HG03060 (cell line): ENCODE measurements around the gene SHANK1.

Source experiments
- ATAC-seq: cut with Tn5 transposase; IDR thresholded peaks from one replicate; pipeline ENCODE4 v1.9.1; 2021; ENCODE audit warnings: low read depth, moderate number of reproducible peaks; ENCODE audit not compliant: unreplicated experiment

The SHANK1 gene

DNA sequence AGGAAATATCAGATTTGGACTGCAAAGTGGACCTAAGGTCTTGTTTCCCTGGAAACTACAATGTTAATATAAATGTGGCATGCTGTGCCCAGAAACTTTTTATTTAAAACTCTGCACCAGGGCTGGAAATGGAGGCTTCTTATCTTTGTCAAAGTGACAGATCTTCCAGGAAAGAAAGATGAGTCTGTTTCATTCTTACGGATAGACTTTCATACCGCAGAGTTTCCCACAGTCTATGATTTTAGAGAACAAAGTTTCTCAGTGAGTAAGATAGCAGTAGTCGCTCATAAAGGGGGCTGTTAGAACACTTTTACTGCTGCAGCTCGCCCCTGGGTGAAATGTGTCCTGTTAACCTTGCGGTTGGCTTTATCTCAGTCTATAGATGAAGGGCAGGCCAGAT lies 10.3 kb upstream of the SHANK1 start:
- ATAC-seq = no peak

GRCh38 chr19:50728084-50728737 lies 8.6 kb upstream of the SHANK1 start:
- no peak for ATAC-seq

GRCh38 chr19:50725911-50726230 lies 6.3 kb upstream of the SHANK1 start:
- no peak for ATAC-seq

DNA sequence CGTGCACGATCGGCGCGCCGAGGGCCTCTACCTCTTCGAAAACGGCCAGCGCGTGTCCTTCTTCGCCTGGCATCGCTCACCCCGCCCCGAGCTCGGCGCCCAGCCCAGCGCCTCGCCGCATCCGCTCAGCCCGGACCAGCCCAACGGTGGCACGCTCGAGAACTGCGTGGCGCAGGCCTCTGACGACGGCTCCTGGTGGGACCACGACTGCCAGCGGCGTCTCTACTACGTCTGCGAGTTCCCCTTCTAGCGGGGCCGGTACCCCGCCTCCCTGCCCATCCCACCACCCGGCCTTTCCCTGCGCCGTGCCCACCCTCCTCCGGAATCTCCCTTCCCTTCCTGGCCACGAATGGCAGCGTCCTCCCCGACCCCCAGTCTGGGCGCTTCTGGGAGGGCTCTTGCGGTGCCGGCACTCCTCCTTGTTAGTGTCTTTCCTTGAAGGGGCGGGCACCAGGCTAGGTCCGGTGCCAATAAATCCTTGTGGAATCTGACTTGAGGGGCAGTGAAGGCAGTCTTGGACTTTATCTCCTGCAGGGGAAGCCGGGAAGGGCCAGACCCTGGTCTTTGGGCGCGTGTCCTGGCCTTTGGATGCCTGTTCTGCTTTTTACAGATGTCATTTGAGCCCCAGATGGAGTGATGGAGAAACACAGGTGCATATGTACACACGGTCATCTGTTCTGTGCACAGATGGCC lies 5.8 kb upstream of the SHANK1 start:
- no peak for ATAC-seq

DNA sequence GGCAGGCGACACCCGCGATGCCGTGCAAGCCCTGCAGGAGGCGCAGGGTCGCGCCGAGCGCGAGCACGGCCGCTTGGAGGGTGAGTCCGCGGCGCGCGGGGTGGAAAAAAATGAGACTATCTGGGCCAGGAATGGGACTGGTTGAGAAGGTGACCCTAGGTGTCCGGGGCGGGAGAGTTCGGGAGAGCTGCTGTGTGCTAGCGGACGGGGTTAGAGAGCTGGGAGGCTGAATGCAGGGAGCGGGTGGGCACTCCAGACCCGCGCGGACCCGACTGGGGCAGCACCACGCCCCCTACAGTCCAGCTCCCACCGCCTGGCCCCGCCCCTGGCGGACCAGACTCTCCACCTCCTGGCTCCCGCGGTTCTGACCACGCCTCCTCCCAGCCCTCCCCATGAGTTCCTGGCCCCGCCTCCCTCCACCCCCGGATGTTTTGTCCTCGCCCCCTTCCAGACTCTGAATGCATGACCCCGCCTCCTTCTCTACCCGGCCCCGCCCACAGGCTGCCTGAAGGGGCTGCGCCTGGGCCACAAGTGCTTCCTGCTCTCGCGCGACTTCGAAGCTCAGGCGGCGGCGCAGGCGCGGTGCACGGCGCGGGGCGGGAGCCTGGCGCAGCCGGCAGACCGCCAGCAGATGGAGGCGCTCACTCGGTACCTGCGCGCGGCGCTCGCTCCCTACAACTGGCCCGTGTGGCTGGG lies 5.1 kb upstream of the SHANK1 start:
- no peak for ATAC-seq

- ATAC-seq = no peak
Observed at GRCh38 chr19:50723735-50724521, 4.3 kb upstream of the SHANK1 start.

- no peak for ATAC-seq
Observed at GRCh38 chr19:50723069-50723468, 3.5 kb upstream of the SHANK1 start, which contains the start of gene CLEC11A. CLEC11A (plus strand) TSS chr19:50723364; CDS start chr19:50723526, 162 bp downstream.

- ATAC-seq = no peak
Observed at GRCh38 chr19:50722201-50723013, 2.8 kb upstream of the SHANK1 start.

DNA sequence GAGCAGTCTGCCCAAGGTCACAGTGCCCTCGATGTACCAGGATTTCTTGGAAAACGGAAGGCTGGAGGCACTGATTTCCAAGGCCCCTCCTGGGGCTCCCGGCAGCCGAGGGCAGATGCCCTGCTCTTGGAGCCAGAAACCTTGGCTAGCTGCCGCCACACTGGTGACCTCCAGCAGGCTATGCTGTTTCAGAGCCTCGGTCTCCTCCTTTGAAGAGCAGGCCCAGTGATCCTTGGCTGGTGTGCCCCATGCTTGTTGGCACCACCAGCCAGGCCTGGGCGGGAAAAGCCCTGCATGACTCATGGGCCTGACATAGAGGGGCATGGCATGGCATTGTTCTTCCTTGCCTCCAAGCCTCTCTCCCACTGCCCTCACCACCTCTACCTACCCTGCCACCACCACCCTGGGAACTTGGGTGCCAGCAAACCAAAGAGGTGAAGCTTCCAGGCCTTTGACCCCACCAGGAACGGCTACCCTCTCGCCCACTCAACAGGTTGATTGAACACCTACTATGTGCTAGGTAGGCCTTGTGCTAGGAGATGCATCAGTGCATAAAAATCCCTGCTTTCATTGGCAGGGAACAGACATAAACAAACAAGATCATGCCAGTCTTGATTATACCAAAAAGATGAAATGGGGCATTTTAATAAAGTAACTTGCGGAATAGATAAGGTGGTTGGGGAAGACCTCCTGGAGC lies 2.0 kb upstream of the SHANK1 start:
- no peak for ATAC-seq

DNA sequence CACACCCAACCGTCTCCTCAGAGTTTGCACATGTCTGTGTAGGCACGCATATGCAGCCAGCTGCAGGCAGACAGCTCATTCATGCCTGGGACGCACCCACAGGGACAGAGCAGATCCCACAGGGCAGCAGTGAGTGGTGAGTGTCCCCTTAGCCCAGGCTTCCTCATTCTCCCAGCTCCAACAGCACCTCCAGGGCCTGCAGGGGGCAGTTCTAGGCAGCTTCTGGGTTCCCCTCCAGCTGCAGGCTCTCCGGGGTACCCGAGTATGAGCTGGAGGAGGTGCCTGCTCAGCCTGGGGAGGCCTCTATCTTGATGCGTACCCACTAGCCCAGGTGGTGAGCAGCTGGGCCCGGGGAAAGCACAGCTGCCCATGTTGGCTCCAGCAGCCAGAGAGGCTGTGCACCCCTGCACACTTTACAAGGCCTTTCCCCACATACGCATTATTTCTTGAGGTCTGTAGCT lies 1.3 kb upstream of the SHANK1 start:
- no peak for ATAC-seq

DNA sequence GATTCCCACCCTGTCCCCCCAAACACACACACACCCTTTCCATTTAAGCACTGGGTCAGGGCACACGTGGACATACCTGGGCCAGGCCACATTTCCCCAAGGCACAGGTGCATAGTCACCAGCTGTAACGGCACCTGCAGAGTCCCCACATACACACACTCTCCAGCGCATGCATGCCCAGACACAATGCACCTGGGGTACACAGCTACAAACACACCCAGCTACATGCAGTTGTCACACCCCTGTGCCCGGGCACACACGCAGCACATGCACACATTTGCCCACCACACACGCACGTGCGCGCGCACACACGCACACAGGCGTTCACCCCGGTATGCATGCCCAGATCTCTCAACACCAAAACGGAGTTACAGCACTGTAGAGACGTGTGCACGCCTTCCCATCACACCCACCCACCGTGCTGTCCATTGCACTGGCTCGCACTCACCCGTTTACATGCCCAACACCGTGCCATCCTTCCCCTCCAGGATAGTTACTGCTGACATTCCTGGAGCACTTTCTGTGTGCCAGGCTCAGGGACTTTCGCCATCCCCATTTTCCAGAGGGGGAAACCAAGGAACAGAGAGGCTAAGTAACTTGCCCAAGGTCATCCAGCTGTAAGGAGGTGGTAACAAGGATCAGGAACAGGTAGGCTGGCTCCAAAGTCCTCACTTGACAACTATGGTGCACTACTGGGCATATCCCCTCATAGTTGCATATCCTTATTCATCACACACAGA lies 749 bp upstream of the SHANK1 start:
- no peak for ATAC-seq

GRCh38 chr19:50719119-50719435 lies 525 bp downstream of the SHANK1 start:
- no peak for ATAC-seq

GRCh38 chr19:50718255-50719118 lies 1.1 kb downstream of the SHANK1 start:
- ATAC-seq = no peak

DNA sequence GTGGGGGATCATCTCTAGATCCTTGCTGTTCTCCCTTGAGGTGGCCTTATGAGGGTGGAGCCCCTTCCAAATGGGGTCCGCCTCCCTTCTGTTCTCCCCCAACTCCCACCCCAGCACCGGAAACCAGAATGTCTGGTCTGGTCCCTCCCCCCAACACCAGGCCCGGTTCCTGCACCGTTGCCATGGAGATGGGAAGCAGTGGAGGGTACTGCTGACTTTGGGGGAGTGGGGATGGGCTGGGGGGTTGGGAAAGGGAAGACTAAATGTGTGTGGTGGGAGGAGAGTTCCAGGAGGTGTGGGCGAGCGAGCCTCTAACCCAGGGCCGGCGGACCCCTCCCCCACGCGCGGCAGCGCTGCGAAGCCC lies 1.7 kb downstream of the SHANK1 start:
- no peak for ATAC-seq

DNA sequence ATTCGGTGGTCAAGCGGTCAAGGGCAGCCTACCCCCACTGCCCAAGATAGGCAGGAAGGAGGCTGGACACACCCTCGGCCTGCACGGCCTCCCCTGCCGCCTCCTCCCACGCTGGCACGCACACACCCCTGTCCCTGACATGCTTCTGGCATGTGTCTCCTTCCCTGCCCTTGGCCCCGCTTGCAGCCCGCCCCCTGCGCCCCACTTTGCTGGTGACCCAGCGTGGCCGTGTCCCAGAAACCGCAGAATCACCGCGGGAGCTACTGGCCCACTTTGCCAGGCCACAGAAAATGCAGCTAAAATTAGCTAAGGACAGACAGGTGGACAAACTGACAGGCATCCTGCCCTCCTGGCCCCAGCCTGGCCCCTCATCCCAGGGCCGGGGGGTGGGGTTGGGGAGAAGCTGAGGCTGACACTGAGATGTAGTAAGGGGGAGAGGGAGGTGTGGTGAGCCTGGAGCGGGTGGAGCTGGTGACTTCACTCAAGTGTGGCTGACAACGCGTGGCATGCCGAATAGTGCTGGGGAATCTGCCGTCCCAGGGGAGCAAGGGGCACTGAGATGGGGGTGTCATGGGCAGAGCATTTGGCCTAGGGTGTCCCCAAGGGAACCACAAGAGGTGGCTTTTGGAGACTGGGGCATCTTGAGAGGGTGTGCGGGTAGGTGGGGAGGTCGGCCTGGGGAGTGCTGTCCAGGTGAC lies 2.4 kb downstream of the SHANK1 start:
- no peak for ATAC-seq

- ATAC-seq = no peak
Observed at GRCh38 chr19:50716178-50717025, 3.2 kb downstream of the SHANK1 start.
